ACC112 (cell line): Measurements from ENCODE around the gene PTPRF.

Experiments used
- H2AFZ ChIP-seq: fragments of 200-600 bp; sonication (generic); one replicate; pipeline ENCODE4 v1.6.0; 2017; ENCODE audit warnings: antibody characterized with exemption, low read length; ENCODE audit not compliant: unreplicated experiment
- H3K27ac ChIP-seq: fragments of 200-600 bp; sonication (generic); 2 replicates; pipeline ENCODE4 v1.5.1; 2014; ENCODE audit warnings: low read depth, mild to moderate bottlenecking, antibody characterized with exemption, low read length, moderate library complexity
- H3K27me3 ChIP-seq: fragments of 200-600 bp; sonication (generic); 2 replicates; pipeline ENCODE4 v1.6.1; 2014; ENCODE audit warnings: mild to moderate bottlenecking, antibody characterized with exemption, low read length, moderate library complexity, mixed read lengths; ENCODE audit not compliant: insufficient read depth
- H3K36me3 ChIP-seq: fragments of 200-600 bp; sonication (generic); 2 replicates; pipeline ENCODE4 v1.6.1; 2016; ENCODE audit warnings: mild to moderate bottlenecking, antibody characterized with exemption, low read length, moderate library complexity, mixed read lengths; ENCODE audit not compliant: insufficient read depth
- H3K4me1 ChIP-seq: fragments of 200-600 bp; sonication (generic); one replicate; pipeline ENCODE4 v1.6.1; 2016; ENCODE audit warnings: low read length, mixed read lengths; ENCODE audit not compliant: insufficient read depth, unreplicated experiment, control insufficient read depth
- H3K4me3 ChIP-seq: fragments of 200-600 bp; sonication (generic); 2 replicates; pipeline ENCODE4 v1.5.1; 2014; ENCODE audit warnings: mild to moderate bottlenecking, low read depth, low read length
- H3K79me2 ChIP-seq: fragments of 200-600 bp; sonication (generic); one replicate; pipeline ENCODE4 v1.6.0; 2016; ENCODE audit warnings: low read length; ENCODE audit not compliant: control insufficient read depth, unreplicated experiment, insufficient read depth

Gene PTPRF

DNA sequence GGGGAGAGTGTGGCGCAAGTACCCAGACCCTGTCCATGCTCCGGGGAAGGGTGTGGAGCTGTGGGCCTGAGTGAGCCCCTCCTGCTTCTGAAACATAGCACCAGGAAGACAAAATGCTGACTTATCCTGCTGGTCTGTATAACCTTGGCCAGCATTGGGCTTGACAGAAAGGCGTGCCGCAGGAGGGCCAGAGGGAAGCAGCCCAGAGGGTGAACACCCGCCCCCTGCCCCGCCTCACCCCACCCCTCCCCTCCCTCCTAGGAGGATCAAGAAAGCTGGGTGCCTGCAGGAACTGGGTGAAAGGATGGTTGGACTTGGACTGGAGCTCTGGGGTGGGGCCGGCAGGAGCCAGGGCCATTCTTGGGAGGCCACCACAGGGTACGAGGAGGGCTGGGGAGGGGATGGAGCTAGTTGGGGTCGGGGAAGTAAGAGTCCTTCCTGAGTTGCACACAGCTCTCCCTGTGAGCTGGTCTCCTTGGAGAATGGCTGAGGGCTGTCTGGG is 27.1 kb downstream of the PTPRF start:
- H3K4me3 ChIP-seq: no peak overlapping the region
- H2AFZ ChIP-seq: no peak overlapping the region
- no peaks in the 10 kb centered on the region for H3K27me3 ChIP-seq
- no peak overlapping the region for H3K27ac ChIP-seq
- H3K79me2 ChIP-seq: no peaks in the 10 kb centered on the region
- no peaks in the 10 kb centered on the region for H3K4me1 ChIP-seq
- no peaks in the 10 kb centered on the region for H3K36me3 ChIP-seq

DNA sequence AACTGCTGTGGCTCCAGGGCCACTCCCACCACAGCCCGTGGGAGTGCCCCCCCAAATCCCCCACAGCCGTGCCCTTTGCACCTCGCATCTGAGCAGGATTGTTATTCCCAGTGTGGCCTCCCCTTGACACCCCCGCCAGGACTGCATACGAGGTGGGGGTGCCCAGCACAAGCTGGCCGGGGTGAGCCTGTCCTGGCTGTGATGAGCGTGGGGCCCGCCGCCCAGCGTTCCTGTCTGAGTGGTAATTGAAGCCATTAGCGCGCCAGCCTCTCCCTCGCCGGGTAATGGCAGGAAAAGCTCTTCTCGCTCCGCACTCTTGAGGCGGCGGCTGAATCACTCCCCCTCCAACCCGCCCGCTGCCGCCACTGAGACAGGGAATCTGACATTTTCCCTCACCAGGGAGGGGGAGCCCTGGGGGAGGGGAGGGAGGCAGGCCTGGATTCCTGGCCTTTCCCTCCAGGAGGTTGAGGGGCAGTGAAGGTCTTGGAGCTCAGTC is 27.7 kb downstream of the PTPRF start:
- Histone ChIP-seq H3K27ac (no peak overlapping the region), H3K4me1 (no peaks in the 10 kb centered on the region), H3K36me3 (no peaks in the 10 kb centered on the region), H3K27me3 (no peaks in the 10 kb centered on the region), H3K79me2 (no peaks in the 10 kb centered on the region), H2AFZ (no peak overlapping the region), H3K4me3 (no peak overlapping the region)

DNA sequence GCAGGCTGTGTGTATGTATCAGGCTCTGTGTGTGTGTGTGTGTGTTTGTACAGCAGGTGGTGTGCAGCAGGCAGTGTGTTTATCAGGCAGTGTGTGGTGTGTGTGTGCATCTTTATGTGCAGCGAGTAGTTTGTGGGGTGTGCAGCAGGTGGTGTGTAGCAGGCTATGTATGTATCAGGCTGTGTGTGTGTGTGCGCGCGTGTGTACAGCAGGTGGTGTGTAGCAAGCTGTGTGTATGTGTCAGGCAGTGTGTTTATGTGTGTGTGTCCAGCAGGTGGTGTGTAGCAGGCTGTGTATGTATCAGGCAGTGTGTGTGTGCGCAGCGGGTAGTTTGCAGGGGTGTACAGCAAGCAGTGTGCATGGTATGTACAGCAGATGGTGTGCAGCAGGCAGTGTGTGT is 29.0 kb downstream of the PTPRF start:
- Histone ChIP-seq H3K27ac (no peak overlapping the region), H3K36me3 (no peaks in the 10 kb centered on the region), H3K4me1 (no peaks in the 10 kb centered on the region), H3K79me2 (no peaks in the 10 kb centered on the region), H3K27me3 (no peaks in the 10 kb centered on the region), H2AFZ (no peak overlapping the region), H3K4me3 (no peak overlapping the region)

DNA sequence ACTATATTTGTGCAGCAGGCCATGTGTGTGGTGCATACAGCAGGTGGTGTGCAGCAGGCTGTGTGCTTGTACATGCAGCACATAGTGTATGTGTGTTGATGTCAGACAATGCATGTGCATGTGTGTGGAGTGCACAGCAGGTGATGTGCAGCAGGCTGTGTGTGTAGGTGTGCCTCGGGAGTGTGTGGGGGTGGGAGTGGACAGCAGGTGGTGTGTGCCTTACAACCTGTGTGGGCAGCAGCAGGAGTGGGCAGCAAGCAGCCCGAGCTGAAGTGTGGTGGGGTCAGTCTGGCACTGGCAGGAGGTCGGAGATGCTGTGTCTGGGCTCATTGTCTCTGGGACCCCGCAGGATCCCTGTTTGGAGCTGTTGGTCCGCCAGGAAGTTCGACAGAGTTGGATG is 29.6 kb downstream of the PTPRF start:
- Histone ChIP-seq H3K4me3 (no peak overlapping the region), H3K79me2 (no peaks in the 10 kb centered on the region), H3K27ac (no peak overlapping the region), H3K36me3 (no peaks in the 10 kb centered on the region), H3K27me3 (no peaks in the 10 kb centered on the region), H3K4me1 (peaks cover 3% of the 10 kb centered on the region), H2AFZ (no peak overlapping the region)

DNA sequence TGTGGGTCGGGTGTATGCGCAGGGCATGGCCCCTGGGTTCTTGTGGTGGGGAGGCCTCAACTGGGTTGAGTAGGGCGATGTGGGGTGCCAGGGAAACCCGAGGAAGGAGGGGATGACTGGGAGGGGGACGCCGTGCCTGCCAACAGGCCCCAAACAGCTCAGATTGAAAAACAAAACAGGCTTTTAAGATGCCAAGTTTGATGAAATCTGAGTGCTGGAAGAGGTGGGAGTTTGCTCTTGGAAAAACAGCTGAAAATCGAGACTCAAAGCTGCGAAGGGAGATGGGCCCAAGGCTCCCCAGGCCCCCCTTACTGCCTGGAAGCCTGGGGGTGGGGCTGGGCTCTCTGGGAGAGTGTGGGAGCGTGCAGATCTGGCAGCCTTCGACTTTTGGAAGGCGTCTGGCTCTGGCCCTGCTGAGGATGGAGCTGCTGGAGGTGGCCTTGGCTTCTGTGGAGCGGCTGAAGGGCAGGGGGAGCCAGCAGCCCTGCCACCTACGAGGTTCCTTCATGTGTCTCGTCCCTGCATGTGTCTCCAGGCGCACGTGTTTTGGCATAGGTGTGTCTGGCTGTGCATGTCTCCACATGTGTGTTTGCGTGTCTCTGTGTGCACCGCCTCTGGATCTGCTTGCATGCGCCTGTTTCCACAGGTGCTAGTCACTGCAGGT is 33.3 kb downstream of the PTPRF start:
- H3K4me1 ChIP-seq: peaks cover 12% of the 10 kb centered on the region
- H3K27ac ChIP-seq: no peak overlapping the region

DNA sequence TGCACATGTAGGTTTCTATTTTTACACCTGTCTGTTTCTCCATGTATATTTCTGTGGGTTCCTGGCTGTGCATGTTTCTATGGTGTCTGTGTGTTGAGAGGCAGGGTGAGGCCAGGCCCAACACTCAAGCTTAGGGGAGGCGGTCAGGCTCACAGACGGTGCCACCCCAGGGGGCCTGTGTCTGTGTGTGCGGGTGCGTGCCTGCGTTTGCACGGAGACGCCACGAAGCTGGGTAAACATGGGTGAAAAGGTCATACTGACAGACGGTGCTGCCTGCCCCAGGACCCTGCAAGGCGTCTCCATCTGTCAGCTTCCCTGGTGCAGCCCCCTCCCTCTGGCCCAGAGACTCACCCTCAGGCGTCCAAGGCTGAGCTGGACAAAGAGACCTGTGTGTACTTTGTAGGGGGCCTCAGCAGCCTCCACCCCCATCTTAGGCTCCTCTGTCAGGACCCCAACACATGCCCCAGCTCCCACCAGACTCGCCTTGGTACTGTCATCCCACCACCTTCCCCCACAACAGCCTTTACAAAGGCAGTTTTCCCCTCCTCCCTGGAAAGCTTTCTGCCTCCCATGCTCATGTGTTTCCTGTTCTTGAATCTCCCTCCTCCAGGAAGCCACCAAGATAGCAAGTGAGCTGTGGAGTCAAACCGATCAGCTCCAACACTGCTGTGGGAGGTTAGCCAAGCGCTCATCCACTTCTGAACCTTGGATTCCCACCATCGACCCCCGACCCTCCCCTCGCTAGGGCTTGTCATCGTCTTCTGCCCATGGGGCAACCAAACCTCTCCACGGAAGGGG is 34.1 kb downstream of the PTPRF start:
- Histone ChIP-seq H3K36me3 (no peaks in the 10 kb centered on the region), H3K79me2 (no peaks in the 10 kb centered on the region), H3K27me3 (no peaks in the 10 kb centered on the region), H3K4me1 (peaks cover 12% of the 10 kb centered on the region), H3K27ac (no peak overlapping the region), H2AFZ (peak overlapping the region; percentile 23), H3K4me3 (peak overlapping the region; percentile 81; the same call in 1 of the 2 replicates)

More for the DNA sequence above, 33.3 kb downstream of the PTPRF start:
- H3K4me3 ChIP-seq: no peak overlapping the region
- H3K27me3 ChIP-seq: no peaks in the 10 kb centered on the region
- no peaks in the 10 kb centered on the region for H3K79me2 ChIP-seq
- no peak overlapping the region for H2AFZ ChIP-seq
- no peaks in the 10 kb centered on the region for H3K36me3 ChIP-seq

DNA sequence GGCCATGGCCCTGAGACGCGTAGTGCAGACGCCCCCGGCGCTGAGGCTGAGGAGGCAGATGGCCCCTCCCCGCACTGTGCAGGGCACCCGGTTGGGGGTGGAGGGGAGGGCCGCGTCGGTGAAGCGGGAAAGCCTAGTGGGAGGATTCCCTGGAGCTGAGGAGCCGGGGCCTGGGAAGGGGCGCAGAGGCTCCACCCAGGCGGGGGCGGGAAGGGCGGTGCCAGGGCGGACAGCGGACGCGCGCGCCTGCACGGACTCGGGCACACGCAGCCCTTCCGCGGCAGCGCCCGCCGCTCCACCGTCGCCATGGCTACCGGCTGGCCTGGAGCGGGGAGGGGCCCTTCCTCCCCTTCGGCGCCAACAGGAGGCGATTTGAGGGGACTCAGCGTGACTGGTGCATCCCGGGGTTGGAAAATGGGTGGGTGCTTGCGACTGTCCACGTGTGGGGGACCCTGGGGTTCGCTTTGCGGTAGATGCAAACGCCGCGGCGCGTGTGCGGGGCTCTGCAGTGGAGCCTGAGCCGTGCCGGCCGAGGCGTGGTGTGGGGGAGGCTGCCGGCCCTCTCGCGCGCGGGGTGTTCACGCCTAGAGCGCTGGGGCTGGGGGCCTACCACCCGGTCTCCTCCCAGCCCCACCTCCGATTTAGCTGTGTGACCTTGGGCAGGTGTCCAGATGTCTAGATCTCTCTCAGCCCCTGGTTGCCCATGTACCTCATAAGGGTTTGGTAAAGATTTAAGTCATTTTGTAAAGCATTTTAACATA is 35.1 kb downstream of the PTPRF start:
- no peaks in the 10 kb centered on the region for H3K79me2 ChIP-seq
- H2AFZ ChIP-seq: peak overlapping the region; percentile 38
- peak overlapping the region; percentile 81 for H3K4me3 ChIP-seq
- no peak overlapping the region for H3K27ac ChIP-seq
- H3K4me1 ChIP-seq: peaks cover 12% of the 10 kb centered on the region
- H3K27me3 ChIP-seq: no peaks in the 10 kb centered on the region
- no peaks in the 10 kb centered on the region for H3K36me3 ChIP-seq

DNA sequence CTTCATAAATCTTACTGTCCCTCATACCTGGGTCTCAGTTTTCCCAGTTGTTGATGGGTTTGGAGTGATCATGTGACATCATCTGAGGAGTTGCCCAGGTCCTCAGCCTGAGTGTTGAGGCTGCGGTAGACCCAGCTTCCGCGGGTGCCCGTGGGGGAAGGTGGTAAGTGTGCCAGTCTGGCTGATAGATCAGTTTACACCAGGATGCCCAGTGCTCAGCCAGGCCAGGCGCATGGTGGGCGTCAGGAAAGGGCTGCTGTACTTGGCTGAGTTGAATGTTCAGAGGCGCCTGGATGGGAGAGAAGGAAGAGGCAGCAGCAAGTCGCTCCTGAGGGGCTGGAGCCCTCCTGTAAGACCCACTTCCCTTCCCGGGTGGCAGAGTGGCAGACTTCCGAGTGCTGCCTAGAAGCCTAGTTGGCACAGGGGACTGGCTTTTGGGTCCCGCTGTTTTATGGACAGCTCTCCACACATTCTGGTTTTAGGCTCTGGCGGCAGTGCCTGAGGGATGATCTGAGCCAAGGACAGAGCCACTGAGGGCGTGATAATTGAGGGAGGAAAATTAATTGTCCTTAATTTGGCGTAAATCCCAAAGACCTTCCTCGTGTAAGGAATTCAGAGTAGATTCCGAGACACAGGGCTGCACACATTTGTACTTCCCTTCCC is 35.8 kb downstream of the PTPRF start:
- Histone ChIP-seq H3K36me3 (no peaks in the 10 kb centered on the region), H3K79me2 (no peaks in the 10 kb centered on the region), H3K4me3 (peak overlapping the region; percentile 81), H2AFZ (no peak overlapping the region), H3K27ac (no peak overlapping the region), H3K4me1 (peaks cover 12% of the 10 kb centered on the region), H3K27me3 (no peaks in the 10 kb centered on the region)

DNA sequence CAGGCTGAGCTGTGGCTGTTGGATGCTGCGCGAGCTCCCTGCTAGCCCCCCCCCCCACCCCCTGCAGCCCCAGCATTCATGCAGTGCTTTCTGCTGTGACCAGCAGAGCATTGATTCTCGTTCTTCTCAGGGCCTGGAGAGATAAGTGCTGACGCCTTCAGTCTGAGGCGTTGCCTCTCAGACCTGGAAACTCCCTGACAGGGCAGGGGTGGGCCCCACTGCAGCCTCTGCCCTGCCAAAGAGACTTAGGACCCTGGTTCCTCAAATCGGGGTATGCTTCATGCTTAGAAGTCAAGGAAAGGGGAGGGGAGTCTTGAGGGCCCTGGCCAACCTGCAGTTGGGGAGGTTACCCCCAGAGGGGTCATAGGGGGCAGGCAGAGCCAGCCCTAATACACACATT is 38.5 kb downstream of the PTPRF start:
- no peaks in the 10 kb centered on the region for H3K36me3 ChIP-seq
- no peak overlapping the region for H2AFZ ChIP-seq

DNA sequence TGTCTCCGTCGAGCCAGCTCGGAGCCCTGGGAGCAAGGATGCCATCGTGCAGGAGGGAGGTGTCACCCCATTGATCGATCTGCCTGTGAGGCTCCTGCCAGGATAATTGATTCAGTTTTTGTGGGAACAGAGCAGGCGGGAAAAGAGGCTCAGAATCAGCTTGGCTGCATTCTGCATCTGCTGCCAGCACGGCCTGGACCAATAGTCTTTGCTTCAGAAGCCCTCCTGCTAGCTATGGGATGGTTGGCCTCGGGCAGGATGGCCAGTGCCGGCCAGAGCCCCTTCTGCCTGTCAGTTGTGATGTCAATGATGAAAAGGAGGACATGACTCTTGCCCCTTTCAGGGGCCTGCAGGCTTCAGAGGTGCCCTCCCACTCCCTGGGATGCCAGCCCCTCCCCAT is 39.6 kb downstream of the PTPRF start:
- no peaks in the 10 kb centered on the region for H3K27me3 ChIP-seq
- no peaks in the 10 kb centered on the region for H3K36me3 ChIP-seq
- no peak overlapping the region for H2AFZ ChIP-seq
- no peak overlapping the region for H3K4me3 ChIP-seq
- H3K4me1 ChIP-seq: peaks cover 9% of the 10 kb centered on the region
- H3K79me2 ChIP-seq: no peaks in the 10 kb centered on the region
- no peak overlapping the region for H3K27ac ChIP-seq

More for the DNA sequence above, 38.5 kb downstream of the PTPRF start:
- no peaks in the 10 kb centered on the region for H3K79me2 ChIP-seq
- no peaks in the 10 kb centered on the region for H3K27me3 ChIP-seq
- no peak overlapping the region for H3K27ac ChIP-seq
- peaks cover 12% of the 10 kb centered on the region for H3K4me1 ChIP-seq
- H3K4me3 ChIP-seq: no peak overlapping the region
